ENCODE results near the gene SYTL1. TPM values are rescaled to one million over a fixed set of nuclear protein-coding genes. Genes with fewer than 3 reads are reported as not detected.

The SYTL1 gene
- total and polyA plus RNA-seq, 4 donors, result 10.5 to 58.0 (median 34.6) TPM

DNA sequence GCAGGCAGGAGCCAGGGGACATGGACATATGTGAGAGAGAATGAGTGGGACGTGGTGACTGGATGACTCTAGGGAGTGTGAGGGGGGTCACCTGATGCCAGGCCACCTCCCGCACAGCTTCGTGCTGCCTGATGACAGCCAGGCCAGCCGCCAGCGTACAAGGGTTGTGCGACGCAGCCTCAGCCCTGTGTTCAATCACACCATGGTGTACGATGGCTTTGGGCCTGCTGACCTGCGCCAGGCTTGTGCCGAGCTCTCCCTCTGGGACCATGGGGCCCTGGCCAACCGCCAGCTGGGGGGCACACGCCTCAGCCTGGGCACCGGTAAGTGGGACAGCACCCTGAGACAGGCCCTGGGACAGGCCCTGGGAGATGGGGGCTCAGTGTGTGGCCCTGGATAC is 11.3 kb downstream of the SYTL1 start:
- TF ChIP-seq, protein P1, sequence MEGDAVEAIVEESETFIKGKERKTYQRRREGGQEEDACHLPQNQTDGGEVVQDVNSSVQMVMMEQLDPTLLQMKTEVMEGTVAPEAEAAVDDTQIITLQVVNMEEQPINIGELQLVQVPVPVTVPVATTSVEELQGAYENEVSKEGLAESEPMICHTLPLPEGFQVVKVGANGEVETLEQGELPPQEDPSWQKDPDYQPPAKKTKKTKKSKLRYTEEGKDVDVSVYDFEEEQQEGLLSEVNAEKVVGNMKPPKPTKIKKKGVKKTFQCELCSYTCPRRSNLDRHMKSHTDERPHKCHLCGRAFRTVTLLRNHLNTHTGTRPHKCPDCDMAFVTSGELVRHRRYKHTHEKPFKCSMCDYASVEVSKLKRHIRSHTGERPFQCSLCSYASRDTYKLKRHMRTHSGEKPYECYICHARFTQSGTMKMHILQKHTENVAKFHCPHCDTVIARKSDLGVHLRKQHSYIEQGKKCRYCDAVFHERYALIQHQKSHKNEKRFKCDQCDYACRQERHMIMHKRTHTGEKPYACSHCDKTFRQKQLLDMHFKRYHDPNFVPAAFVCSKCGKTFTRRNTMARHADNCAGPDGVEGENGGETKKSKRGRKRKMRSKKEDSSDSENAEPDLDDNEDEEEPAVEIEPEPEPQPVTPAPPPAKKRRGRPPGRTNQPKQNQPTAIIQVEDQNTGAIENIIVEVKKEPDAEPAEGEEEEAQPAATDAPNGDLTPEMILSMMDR (IDR thresholded peaks at IDR 0.05; ENCODE audit: control extremely low read depth, extremely low read depth), result no peak
- H3K4me3 ChIP-seq, result no peak overlapping the region
- 94 to 96% methylated on average over 13 of the region's 13 CpGs for WGBS, 2 donors
- H3K9ac ChIP-seq (ENCODE audit: insufficient read depth in 1 of 2, low read length in 2 of 2), result no peak overlapping the region
- DNase-seq, result no peak
- H3K36me3 ChIP-seq (ENCODE audit: control insufficient read depth in 4 of 4, insufficient read depth in 4 of 4, low read length in 4 of 4), result peaks cover 0 to 44% (median 5%) of the 10 kb centered on the region in 4 donors
- peaks cover 0 to 26% (median 8%) of the 10 kb centered on the region in 5 donors for H3K4me1 ChIP-seq (ENCODE audit: control insufficient read depth in 5 of 5, insufficient read depth in 5 of 5, low read length in 5 of 5)
- no peaks in the 10 kb centered on the region for H3K9me3 ChIP-seq (ENCODE audit: control insufficient read depth in 4 of 4, insufficient read depth in 3 of 4, low read length in 3 of 4)
- no peak for ATAC-seq (ENCODE audit: insufficient read depth, low FRiP score)
- peaks cover 0 to 15% (median 0%) of the 10 kb centered on the region in 3 donors for H3K27me3 ChIP-seq (ENCODE audit: control insufficient read depth in 3 of 3, insufficient read depth in 3 of 3, low read length in 2 of 3)
- H3K27ac ChIP-seq (ENCODE audit: low read depth in 1 of 2, low read length in 1 of 2), result no peak overlapping the region

DNA sequence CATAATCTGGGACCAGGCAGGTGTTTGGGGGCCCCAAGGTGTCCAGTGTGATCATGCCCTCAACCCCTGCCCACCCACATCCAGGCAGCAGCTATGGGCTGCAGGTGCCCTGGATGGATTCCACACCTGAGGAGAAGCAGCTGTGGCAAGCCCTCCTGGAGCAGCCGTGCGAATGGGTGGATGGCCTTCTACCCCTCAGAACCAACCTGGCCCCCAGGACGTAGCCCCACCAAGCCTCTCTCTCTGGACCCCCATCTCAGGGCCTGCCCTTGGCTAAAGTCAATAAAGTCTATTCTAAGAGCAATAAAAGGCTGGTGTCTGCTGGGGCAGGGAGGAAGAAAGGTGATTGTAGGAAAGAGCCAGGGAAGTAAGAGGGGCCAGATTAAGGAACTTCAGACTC is 11.8 kb downstream of the SYTL1 start:
- TF ChIP-seq, protein P1 (IDR thresholded peaks at IDR 0.05; ENCODE audit: control extremely low read depth, extremely low read depth), result no peak
- no peak for DNase-seq
- peaks cover 0 to 26% (median 8%) of the 10 kb centered on the region in 5 donors for H3K4me1 ChIP-seq (ENCODE audit: control insufficient read depth in 5 of 5, insufficient read depth in 5 of 5, low read length in 5 of 5)
- no peak for ATAC-seq (ENCODE audit: insufficient read depth, low FRiP score)
- H3K9ac ChIP-seq (ENCODE audit: insufficient read depth in 1 of 2, low read length in 2 of 2), result no peak overlapping the region
- peaks cover 0 to 49% (median 5%) of the 10 kb centered on the region in 4 donors for H3K36me3 ChIP-seq (ENCODE audit: control insufficient read depth in 4 of 4, insufficient read depth in 4 of 4, low read length in 4 of 4)
- H3K4me3 ChIP-seq, result no peak overlapping the region
- 92 to 95% methylated on average over 3 of the region's 3 CpGs for WGBS, 2 donors
- H3K27ac ChIP-seq (ENCODE audit: low read depth in 1 of 2, low read length in 1 of 2), result no peak overlapping the region
- peaks cover 0 to 14% (median 0%) of the 10 kb centered on the region in 3 donors for H3K27me3 ChIP-seq (ENCODE audit: control insufficient read depth in 3 of 3, insufficient read depth in 3 of 3, low read length in 2 of 3)
- no peaks in the 10 kb centered on the region for H3K9me3 ChIP-seq (ENCODE audit: control insufficient read depth in 4 of 4, insufficient read depth in 3 of 4, low read length in 3 of 4)

DNA sequence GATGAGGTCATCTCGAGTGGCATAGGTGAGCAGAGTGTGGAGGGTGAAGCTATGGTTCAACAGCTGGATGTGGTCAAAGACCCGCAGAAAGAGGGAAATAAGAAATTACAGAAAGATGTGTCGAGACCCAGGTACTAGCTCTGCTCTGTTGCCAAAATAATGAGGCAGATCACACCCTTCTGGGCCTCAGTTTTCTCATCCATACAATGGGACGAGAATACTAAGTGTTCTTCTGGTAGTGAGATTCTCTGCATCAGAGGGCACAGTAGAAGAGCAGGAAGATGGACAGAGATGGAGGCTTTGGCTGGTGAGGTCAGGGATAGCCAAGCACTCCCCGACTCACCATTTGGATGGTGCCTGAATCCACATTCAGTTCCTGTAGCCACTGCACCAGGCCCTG is 13.9 kb downstream of the SYTL1 start:
- no peak for ATAC-seq (ENCODE audit: insufficient read depth, low FRiP score)
- H3K36me3 ChIP-seq (ENCODE audit: control insufficient read depth in 4 of 4, insufficient read depth in 4 of 4, low read length in 4 of 4), result peaks cover 0 to 62% (median 5%) of the 10 kb centered on the region in 4 donors
- WGBS, 2 donors, result 85 to 88% methylated on average over 5 of the region's 5 CpGs
- TF ChIP-seq, protein P1 (IDR thresholded peaks at IDR 0.05; ENCODE audit: control extremely low read depth, extremely low read depth), result no peak
- H3K27me3 ChIP-seq (ENCODE audit: control insufficient read depth in 3 of 3, insufficient read depth in 3 of 3, low read length in 2 of 3), result peaks cover 0 to 3% (median 2%) of the 10 kb centered on the region in 3 donors
- no peak overlapping the region for H3K27ac ChIP-seq (ENCODE audit: low read depth in 1 of 2, low read length in 1 of 2)
- no peak for DNase-seq
- H3K4me3 ChIP-seq, result no peak overlapping the region
- no peaks in the 10 kb centered on the region for H3K9me3 ChIP-seq (ENCODE audit: control insufficient read depth in 4 of 4, insufficient read depth in 3 of 4, low read length in 3 of 4)
- peaks cover 0 to 12% (median 3%) of the 10 kb centered on the region in 5 donors for H3K4me1 ChIP-seq (ENCODE audit: control insufficient read depth in 5 of 5, insufficient read depth in 5 of 5, low read length in 5 of 5)
- H3K9ac ChIP-seq (ENCODE audit: insufficient read depth in 1 of 2, low read length in 2 of 2), result no peak overlapping the region

DNA sequence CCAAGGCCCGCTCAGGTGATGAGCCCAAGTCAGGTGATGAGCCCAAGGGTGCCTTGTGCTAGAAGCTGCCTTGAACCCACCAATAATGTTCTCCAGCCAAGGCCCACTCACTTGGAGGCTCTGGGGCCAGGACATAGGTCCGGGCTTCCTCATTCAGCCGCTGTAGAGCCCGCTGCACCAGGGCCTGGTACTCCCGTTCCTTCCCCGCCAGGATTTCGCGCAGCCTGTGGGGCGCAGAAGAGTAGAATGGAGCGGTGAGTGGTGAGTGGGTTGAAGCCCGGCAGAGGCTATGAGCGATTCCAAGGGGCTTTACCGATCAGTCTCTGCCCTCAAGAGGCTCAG is 14.4 kb downstream of the SYTL1 start:
- Histone ChIP-seq H3K36me3 (ENCODE audit: control insufficient read depth in 4 of 4, insufficient read depth in 4 of 4, low read length in 4 of 4) (peaks cover 0 to 67% (median 5%) of the 10 kb centered on the region in 4 donors), H3K4me1 (ENCODE audit: control insufficient read depth in 5 of 5, insufficient read depth in 5 of 5, low read length in 5 of 5) (peaks cover 0 to 6% (median 3%) of the 10 kb centered on the region in 5 donors), H3K4me3 (no peak overlapping the region), H3K9ac (ENCODE audit: insufficient read depth in 1 of 2, low read length in 2 of 2) (no peak overlapping the region), H3K27me3 (ENCODE audit: control insufficient read depth in 3 of 3, insufficient read depth in 3 of 3, low read length in 2 of 3) (peaks cover 0 to 2% (median 0%) of the 10 kb centered on the region in 3 donors), H3K27ac (ENCODE audit: low read depth in 1 of 2, low read length in 1 of 2) (no peak overlapping the region), H3K9me3 (ENCODE audit: control insufficient read depth in 4 of 4, insufficient read depth in 3 of 4, low read length in 3 of 4) (no peaks in the 10 kb centered on the region)
- 88 to 91% methylated on average over 13 of the region's 13 CpGs for WGBS, 2 donors
- DNase-seq (no peak), ATAC-seq (ENCODE audit: insufficient read depth, low FRiP score) (no peak)
- TF ChIP-seq, protein P1 (IDR thresholded peaks at IDR 0.05; ENCODE audit: control extremely low read depth, extremely low read depth), result no peak
